Activated naive CD8-positive, alpha-beta T cell treated with anti-CD3 and anti-CD28 coated beads, Interleukin-2, amount 50 U/mL, for 24 hours (primary cell): ENCODE measurements around the gene AQP4.

Experiments used
- ATAC-seq: fragments of 150-1000 bp; cut with Tn5 transposase; one replicate; pipeline ENCODE4 v1.10.0; 2021
- DNase-seq: peaks from one replicate; pipeline ENCODE4 v3.0.0; 2021
- H3K27ac Mint-ChIP-seq: one replicate; pipeline ENCODE4 v1.8.0; 2021; ENCODE audit warnings: mild to moderate bottlenecking, mixed read lengths
- H3K27me3 Mint-ChIP-seq: one replicate; pipeline ENCODE4 v1.8.0; 2021; ENCODE audit warnings: mixed read lengths
- H3K36me3 Mint-ChIP-seq: one replicate; pipeline ENCODE4 v1.8.0; 2021; ENCODE audit warnings: low read depth, mixed read lengths
- H3K4me1 Mint-ChIP-seq: one replicate; pipeline ENCODE4 v1.8.0; 2021; ENCODE audit warnings: mixed read lengths
- H3K4me3 Mint-ChIP-seq: one replicate; pipeline ENCODE4 v1.8.0; 2021; ENCODE audit warnings: mild to moderate bottlenecking, moderate library complexity, mixed read lengths
- H3K9me3 Mint-ChIP-seq: one replicate; pipeline ENCODE4 v1.8.0; 2021; ENCODE audit warnings: mixed read lengths

AQP4 gene

GRCh38 chr18:26812462-26812861, 53.0 kb downstream of the AQP4 start:
- Mint-ChIP-seq H3K9me3 (peaks cover 23% of the 10 kb centered on the region), H3K27ac (no peak overlapping the region), H3K27me3 (no peaks in the 10 kb centered on the region)

GRCh38 chr18:26809346-26809745, 56.2 kb downstream of the AQP4 start:
- H3K27ac Mint-ChIP-seq, result no peak overlapping the region
- H3K27me3 Mint-ChIP-seq, result no peaks in the 10 kb centered on the region
- no peaks in the 10 kb centered on the region for H3K4me1 Mint-ChIP-seq
- ATAC-seq, result no peak
- H3K36me3 Mint-ChIP-seq, result peaks cover 2% of the 10 kb centered on the region
- H3K9me3 Mint-ChIP-seq, result peaks cover 17% of the 10 kb centered on the region
- DNase-seq, result no peak
- H3K4me3 Mint-ChIP-seq, result no peak overlapping the region

More at GRCh38 chr18:26812462-26812861, 53.0 kb downstream of the AQP4 start:
- H3K4me1 Mint-ChIP-seq, result no peaks in the 10 kb centered on the region
- no peak overlapping the region for H3K4me3 Mint-ChIP-seq
- H3K36me3 Mint-ChIP-seq, result peaks cover 2% of the 10 kb centered on the region
- no peak for DNase-seq
- ATAC-seq, result no peak

- Mint-ChIP-seq H3K27me3 (no peaks in the 10 kb centered on the region), H3K4me1 (no peaks in the 10 kb centered on the region), H3K27ac (no peak overlapping the region), H3K4me3 (no peak overlapping the region), H3K36me3 (peaks cover 2% of the 10 kb centered on the region), H3K9me3 (peaks cover 20% of the 10 kb centered on the region)
- no peak for ATAC-seq
- no peak for DNase-seq
Observed at GRCh38 chr18:26806224-26806623, 59.3 kb downstream of the AQP4 start.

- no peak overlapping the region for H3K27ac Mint-ChIP-seq
- H3K36me3 Mint-ChIP-seq, result no peaks in the 10 kb centered on the region
- peaks cover 19% of the 10 kb centered on the region for H3K9me3 Mint-ChIP-seq
- no peaks in the 10 kb centered on the region for H3K27me3 Mint-ChIP-seq
- ATAC-seq, result no peak
- DNase-seq, result no peak
- no peak overlapping the region for H3K4me3 Mint-ChIP-seq
- no peaks in the 10 kb centered on the region for H3K4me1 Mint-ChIP-seq
Observed at GRCh38 chr18:26804519-26804918, 61.0 kb downstream of the AQP4 start.

DNA sequence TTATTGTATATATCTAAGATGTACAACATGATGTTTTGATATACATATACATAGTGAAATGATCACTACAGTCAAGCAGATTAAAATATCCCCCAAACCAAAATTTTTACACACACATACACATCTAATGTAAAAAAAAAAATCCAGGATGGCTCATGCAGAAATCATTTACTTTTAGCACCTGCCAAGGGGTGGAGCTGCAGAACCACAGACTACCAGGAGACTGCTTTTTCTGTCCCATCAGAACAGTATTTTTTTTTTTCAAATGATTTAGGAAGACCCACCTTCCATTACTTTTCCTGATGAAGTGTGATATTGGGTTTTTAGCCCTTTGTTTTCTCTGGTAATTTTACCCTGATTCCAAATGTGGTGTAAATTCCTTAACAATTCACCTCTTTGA, 61.9 kb downstream of the AQP4 start:
- DNase-seq (no peak), ATAC-seq (no peak)

GRCh38 chr18:26802330-26803200, 62.9 kb downstream of the AQP4 start:
- Mint-ChIP-seq H3K27me3 (no peaks in the 10 kb centered on the region), H3K27ac (no peak overlapping the region), H3K4me1 (no peaks in the 10 kb centered on the region), H3K4me3 (no peak overlapping the region), H3K36me3 (no peaks in the 10 kb centered on the region), H3K9me3 (peaks cover 20% of the 10 kb centered on the region)
- ATAC-seq (no peak), DNase-seq (no peak)

More for the DNA sequence above, 61.9 kb downstream of the AQP4 start:
- H3K4me3 Mint-ChIP-seq, result no peak overlapping the region
- no peaks in the 10 kb centered on the region for H3K4me1 Mint-ChIP-seq
- H3K9me3 Mint-ChIP-seq, result peaks cover 20% of the 10 kb centered on the region
- H3K27ac Mint-ChIP-seq, result no peak overlapping the region
- no peaks in the 10 kb centered on the region for H3K36me3 Mint-ChIP-seq
- H3K27me3 Mint-ChIP-seq, result no peaks in the 10 kb centered on the region
